GM19025 (cell line): ENCODE results near the gene CLEC2A.
"Not testable (repeated sequence)": the region's sequence is repeated elsewhere in the genome, so short reads cannot be mapped to it uniquely, and the experiment has no call there.

Experiments
- ATAC-seq: cut with Tn5 transposase; IDR thresholded peaks from one replicate; pipeline ENCODE4 v1.9.1; 2021; ENCODE audit warnings: mild to moderate bottlenecking, low read depth, moderate library complexity; ENCODE audit not compliant: unreplicated experiment

CLEC2A gene

DNA sequence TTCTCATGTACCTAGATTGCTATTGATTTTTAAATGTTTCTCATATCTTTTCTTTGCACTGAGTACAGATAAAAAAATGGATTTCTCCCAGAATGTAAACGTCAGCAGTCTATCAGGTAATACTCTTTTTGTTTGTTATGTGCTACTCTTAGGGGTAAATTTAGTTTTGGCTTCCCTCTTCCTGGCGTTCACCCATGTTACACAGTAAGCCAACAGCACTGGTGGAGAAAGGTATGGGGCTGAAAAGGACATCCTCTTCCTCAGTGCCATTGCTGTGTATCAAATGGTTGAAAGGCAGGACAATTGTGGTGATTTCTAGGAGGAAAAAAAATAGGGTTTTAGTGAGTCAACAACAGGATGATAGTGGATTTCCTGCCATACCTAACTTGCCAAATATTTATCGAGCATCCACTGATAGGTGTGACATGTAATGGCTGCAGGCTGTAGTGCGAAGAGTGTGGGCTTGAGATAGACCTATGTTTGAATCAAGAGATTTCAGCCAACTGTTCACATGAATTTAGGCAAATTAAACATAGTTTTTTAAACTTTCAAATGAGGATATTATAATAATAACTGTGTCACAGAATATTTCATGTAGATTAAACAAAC is 43.4 kb downstream of the CLEC2A start:
- ATAC-seq, result no peak

DNA sequence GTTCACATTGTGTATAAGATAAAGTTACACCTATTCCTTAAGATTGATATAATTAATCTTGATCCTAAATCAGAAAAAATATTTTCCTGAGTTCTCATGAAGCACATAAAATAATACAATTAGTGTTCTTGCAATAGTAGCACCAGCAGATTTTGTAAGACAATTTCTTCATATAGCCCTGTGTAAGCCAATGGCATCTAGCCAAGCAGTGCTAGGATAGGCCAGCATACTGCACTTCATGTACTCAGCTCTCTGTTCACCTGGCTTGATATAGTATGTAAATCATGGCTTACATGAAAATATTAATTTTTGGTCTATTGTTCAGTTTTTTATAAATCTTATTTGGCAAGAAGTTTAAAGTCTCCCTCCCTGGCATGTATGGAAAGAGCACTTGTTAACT is 49.0 kb downstream of the CLEC2A start:
- no peak for ATAC-seq

DNA sequence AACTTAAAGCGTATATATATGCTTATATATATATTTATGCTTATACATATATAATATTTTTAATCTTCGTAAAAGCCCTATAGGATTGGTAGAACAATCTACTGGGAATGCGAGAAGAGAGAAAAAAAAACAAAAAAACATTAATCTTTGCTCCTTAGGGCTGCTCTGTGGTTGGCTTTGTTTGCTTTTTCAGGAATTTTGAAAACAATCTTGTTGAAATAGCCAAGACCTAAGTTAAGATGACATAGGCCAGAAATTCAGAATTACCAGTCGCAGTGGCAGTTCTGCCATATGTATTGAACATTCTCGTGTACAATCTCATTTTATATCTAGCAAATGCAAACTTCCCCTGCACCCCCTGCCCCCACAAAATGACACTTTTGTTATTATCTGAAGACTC is 50.2 kb downstream of the CLEC2A start:
- no peak for ATAC-seq

DNA sequence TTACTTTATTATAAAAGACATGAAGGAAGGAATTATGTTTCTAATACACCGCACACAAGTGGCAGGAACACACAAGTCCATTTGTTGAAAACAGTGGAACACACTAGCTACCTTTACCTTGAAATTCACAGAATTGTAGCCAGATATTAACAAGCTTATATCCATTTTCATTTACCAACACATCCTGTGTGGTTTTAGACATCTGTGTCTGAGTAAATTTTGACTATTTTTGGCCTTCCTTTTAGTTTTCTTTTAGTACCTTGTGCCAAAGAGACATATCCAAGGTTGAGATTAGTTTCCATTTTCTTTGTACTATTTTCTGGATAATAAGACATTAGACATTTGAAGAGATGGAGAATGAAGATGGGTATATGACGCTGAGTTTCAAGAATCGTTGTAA is 50.9 kb downstream of the CLEC2A start, which contains the start of gene KLRF2:
Gene KLRF2, plus strand, starts transcription at position 244 of the 400 bp plus-strand sequence. Its CDS starts 107 bp downstream, at position 351.
- ATAC-seq, result no peak

DNA sequence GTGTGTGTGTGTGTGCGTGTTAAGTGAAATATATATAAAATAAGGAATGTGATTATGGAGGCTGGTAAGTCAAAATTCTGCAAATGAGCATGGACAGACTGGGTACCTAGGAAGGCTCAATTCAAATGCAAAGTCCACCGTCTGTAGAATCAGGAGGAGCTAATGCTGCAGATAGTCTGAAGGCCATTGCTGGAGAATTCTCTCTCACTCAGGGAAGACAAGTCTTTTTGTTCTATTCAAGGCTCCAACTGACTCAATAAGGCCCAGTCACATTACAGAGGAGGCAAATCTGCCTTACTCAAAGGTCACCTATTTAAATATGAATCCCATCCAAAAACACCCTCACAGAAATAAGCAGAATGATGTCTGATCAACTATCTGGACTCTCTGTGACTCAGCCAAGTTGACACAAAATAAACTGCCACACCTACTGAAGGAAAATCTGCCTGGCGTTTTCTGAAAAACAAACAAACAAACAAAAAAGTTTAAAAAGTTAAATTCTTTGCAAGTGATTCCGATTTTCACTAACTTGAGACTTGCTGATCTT is 51.6 kb downstream of the CLEC2A start:
- no peak for ATAC-seq

DNA sequence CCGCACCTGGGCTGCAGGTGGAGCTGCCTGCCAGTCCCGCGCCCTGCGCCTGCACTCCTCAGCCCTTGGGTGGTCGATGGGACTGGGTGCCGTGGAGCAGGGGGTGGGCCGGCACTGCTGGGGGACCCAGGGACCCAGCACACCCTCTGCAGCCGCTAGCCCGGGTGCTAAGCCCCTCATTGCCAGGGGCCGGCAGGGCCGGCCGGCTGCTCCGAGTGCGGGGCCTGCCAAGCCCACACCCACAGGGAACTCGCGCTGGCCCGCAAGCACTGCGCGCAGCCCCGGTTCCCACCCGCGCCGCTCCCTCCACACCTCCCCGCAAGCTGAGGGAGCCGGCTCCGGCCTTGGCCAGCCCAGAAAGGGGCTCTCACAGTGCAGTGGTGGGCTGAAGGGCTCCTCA is 56.0 kb downstream of the CLEC2A start:
- not testable (repeated sequence) for ATAC-seq

DNA sequence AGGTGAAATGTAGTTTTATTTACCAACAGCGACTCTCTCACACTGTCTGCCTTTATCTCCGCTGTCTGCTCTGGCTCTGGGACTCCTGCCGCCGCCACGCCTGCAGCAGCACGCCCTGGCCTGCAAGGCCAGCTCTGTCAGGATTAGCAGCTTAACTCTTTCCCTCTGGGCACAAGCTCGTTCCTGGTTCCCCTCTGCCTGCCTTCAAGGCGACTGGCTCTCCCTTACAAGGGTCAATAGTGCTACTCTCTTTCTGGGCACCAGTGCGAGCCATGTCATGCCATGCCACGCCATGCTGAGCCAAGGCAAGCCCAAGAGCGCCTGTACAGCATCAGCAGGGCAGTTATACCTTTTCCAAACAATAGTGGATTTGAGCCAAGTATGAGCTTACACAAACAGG is 59.4 kb downstream of the CLEC2A start:
- no peak for ATAC-seq

DNA sequence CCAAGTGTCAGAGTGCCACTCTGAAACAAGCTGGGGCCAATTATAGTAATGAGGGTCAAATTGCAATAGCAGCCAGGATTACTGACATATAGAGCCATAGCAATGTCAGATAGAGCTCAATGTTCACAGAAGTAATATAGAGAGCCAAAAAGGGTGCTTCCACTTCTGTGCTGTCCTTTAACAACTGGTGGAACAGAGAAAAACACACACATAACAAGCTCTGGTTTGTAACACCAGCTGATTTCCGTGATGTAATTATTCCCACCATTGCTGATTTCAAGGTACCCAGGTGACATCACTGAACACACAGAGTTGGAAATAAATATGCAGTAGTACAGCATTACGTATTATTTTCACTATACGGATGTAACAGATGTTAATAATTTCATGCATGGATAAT is 60.0 kb downstream of the CLEC2A start:
- ATAC-seq, result no peak

DNA sequence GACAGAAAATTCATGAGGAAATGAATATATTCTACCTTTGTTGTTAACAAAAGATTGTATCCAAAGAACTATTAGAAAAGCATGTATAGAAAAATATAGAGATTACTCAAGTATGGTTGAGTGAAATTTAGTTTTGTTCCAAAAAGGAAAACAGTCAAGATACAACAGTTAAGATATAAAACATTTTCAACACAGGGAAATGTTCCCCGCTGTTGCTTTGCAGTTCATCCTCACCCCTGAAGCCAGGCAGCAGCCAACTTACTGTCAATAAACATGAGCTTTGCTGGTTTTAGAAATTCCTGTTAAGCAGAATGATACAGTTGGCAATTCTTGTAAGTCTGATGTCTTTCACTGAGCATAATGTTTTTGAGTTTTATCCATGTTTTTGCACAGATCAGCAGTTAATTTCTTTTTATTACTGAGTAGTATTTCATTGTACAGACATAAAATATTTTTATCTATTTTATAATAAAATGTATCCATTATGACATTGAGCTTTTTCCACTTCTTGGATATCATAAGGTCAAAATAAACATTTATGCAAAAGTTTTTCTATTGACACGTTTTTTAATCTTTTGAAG is 61.8 kb downstream of the CLEC2A start:
- no peak for ATAC-seq

DNA sequence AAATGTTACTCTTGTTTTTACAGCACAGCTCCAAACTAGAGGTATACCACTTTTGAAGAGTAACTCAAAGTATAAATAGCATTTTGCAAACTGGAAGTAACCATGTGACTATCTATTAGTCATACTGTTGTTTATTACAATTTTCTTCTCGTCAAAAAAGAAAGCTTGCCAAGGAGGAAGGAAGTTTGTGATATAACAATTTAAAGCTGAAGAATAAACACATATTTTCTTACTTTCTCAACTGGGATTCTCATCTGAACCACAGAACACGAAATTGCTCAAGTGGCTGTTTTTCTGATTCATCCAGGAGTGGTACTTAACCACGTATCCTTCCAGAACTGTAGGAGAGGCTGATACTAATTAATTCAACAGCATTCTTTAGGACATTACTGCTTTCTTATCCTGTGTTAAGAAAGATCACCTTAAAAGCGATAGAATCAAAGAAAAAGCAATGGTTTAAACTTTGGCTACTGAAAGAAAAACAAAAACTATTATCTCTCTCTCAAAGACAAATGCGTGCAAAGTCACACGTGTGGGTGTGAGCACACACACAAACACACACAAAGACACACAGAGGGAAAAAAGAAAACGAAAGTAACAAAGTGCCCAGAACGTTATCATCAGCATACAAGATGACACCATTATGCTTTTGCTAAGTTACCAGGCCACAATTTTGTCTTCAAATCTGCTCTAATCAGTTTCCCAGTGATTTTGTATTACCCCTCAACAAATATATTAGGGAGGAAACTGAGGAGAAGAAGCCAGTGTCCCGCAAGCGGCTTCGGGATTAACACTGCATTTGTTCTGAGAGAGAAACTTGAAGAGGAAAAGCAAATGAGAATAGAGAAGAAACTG is 62.6 kb downstream of the CLEC2A start, which contains the start of gene CLEC2B:
Gene CLEC2B, minus strand, starts transcription at position 48 of the 855 bp plus-strand sequence.
- ATAC-seq, result peak; percentile 55

DNA sequence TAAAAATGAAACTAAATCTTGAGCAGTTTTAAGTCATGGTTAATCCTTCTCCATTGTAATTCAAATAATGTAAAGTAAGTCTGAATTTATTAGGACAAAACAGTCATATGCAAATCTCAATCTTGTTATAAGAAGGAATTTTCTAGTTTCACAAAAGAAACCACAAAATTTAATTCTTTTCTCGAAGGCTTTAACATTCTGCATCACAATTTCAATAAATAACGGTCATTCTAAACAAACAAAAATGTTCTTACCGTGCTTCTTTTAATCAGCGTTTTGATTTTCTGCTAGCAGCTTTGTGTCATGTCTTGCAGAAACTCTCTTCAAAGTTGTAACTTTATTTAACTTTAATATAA is 63.2 kb downstream of the CLEC2A start:
- no peak for ATAC-seq

DNA sequence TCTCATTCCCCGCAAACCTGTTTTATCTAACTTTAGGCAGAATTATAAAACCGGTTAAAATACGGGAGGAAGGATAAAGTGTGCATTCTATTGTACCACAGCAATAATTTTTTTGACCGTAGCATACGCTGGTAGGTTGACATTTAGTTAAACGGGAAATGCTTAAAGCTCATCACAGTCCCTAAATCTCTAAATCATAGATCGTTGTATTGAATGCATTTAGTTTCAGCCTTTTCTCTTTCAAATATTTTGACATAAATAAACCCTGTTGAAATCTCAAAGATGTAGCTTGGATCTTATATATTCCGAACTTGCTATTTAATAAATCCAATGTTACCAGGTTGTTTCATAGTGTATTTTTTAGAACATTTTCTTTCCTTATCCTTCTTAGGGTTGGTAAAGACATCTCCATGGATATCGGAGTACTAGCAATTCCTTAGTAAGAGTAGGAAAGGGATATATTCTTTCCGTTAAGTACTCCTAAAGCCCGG is 63.8 kb downstream of the CLEC2A start:
- ATAC-seq, result no peak

DNA sequence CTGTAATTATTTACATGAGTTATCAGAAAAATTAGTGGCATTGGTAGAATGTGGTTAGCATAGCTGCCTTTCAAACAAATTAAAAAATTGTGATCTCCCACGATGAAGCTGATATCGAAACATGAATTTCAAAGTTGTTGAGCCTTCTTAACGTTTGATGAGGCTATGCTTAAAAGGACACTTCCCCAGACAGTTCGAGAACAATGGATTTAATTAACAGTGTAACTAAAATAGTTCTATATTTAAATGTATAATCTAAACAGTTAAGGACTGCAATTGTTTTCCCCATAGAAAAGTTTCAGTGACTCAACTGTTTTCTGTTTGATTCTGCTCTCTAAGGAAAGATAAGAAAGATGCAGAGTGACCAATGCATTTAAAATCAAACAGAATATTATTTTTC is 64.6 kb downstream of the CLEC2A start:
- no peak for ATAC-seq

DNA sequence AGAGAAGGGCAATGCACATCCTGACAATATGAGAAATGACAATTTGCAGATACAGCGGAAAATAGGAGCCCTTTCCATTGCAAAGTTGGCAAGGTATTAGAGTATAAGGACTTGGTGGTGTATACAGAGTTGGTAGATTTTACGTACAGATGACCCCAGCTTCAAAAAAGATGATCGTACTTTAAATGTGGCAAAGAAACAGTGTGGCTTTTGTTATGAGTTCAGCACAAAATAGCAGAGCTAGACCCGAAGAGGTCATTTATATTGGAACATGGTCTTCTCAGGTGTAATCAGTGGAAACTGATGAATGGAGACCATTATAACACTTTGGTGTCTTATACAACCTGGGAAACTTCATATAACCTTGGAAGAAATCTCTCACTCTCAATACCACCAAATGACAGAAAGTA is 65.3 kb downstream of the CLEC2A start:
- ATAC-seq, result no peak

DNA sequence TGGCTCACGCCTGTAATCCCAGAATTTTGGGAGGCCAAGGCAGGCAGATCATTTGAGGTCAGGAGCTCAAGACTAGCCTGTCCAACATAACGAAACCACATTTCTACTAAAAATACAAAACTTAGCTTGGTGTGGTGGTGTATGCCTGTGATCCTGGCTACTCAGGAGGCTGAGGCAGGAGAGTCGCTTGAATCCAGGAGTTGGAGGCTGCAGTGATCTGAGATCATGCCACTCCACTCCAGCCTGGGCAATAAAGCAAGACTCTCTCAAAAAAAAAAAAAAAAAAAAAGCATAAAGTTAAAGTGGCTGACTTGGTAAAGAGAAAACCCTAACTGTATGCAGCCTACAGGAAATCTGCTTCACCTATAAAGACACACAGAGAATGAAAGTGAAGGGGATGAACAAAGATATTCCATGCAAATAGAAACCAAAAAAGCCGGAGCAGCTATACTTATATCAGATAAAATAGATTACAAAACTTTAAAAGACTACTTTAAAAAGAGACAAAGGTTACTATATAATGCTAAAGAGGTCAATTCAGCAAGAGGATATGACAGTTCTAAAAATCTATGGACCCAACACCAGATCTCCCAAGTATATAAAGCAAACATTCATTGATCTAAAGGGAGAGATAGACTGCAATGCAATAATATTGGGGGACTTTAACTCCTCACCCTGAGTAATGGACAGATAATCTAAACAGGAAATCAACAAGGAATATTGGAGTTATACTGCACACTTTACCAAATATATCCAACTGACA is 67.1 kb downstream of the CLEC2A start:
- no peak for ATAC-seq
